Stimulated activated CD8-positive, alpha-beta memory T cell treated with anti-CD3 and anti-CD28 coated beads, Interleukin-15, amount 100 ng/mL, for 24 hours (primary cell): ENCODE measurements around the gene PPM1H.

Experiments
- DNase-seq: peaks from one replicate; pipeline ENCODE4 v3.0.0-alpha.2; 2020; ENCODE audit warnings: low read depth

Gene PPM1H

GRCh38 chr12:62799126-62799736 is 135.7 kb downstream of the PPM1H start:
- DNase-seq, result no peak

- no peak for DNase-seq
Observed at GRCh38 chr12:62794218-62794583, 140.7 kb downstream of the PPM1H start.

- peak; percentile 50 for DNase-seq
Observed at GRCh38 chr12:62793256-62794217, 141.4 kb downstream of the PPM1H start.

- no peak for DNase-seq
Observed at GRCh38 chr12:62792236-62792870, 142.6 kb downstream of the PPM1H start.

- no peak for DNase-seq
Observed at GRCh38 chr12:62789851-62790250, 145.1 kb downstream of the PPM1H start.

GRCh38 chr12:62787611-62788010 is 147.3 kb downstream of the PPM1H start:
- no peak for DNase-seq

- no peak for DNase-seq
Observed at GRCh38 chr12:62787023-62787422, 147.9 kb downstream of the PPM1H start.

GRCh38 chr12:62785941-62786559 is 148.9 kb downstream of the PPM1H start:
- no peak for DNase-seq

GRCh38 chr12:62784576-62784975 is 150.4 kb downstream of the PPM1H start:
- DNase-seq, result no peak

GRCh38 chr12:62783881-62784280 is 151.1 kb downstream of the PPM1H start:
- DNase-seq, result no peak

- DNase-seq, result no peak
Observed at GRCh38 chr12:62781136-62781880, 153.6 kb downstream of the PPM1H start.

- no peak for DNase-seq
Observed at GRCh38 chr12:62779488-62779887, 155.5 kb downstream of the PPM1H start.

- DNase-seq, result no peak
Observed at GRCh38 chr12:62778187-62778586, 156.8 kb downstream of the PPM1H start.

GRCh38 chr12:62776997-62777396 is 158.0 kb downstream of the PPM1H start:
- no peak for DNase-seq

GRCh38 chr12:62776575-62776974 is 158.4 kb downstream of the PPM1H start:
- DNase-seq, result no peak

- no peak for DNase-seq
Observed at GRCh38 chr12:62774794-62775193, 160.2 kb downstream of the PPM1H start.

- no peak for DNase-seq
Observed at GRCh38 chr12:62772416-62772955, 162.5 kb downstream of the PPM1H start.

GRCh38 chr12:62771828-62772227 is 163.1 kb downstream of the PPM1H start:
- no peak for DNase-seq

- no peak for DNase-seq
Observed at GRCh38 chr12:62770381-62770780, 164.6 kb downstream of the PPM1H start.

- DNase-seq, result no peak
Observed at GRCh38 chr12:62769076-62769619, 165.8 kb downstream of the PPM1H start.

- DNase-seq, result no peak
Observed at GRCh38 chr12:62767946-62768345, 167.0 kb downstream of the PPM1H start.
